DOHH2 (cell line): ENCODE measurements around the gene LIMK1.

Source experiments
- H3F3A ChIP-seq: fragments of 200-600 bp; sonication (generic), shearing (Covaris generic); 2 replicates; pipeline ENCODE4 v1.6.0; 2016; ENCODE audit warnings: antibody characterized with exemption, mild to moderate bottlenecking; ENCODE audit not compliant: control insufficient read depth, insufficient read depth
- H3K27ac ChIP-seq: fragments of 200-600 bp; sonication (generic); 2 replicates; pipeline ENCODE4 v1.5.1; 2014; ENCODE audit warnings: low read depth, mild to moderate bottlenecking, low read length, moderate library complexity
- H3K27me3 ChIP-seq: fragments of 200-600 bp; sonication (generic); 2 replicates; pipeline ENCODE4 v1.6.1; 2014; ENCODE audit warnings: mild to moderate bottlenecking, low read length, mixed read lengths; ENCODE audit not compliant: control insufficient read depth
- H3K36me3 ChIP-seq: fragments of 200-600 bp; sonication (generic); 2 replicates; pipeline ENCODE4 v1.6.1; 2014; ENCODE audit warnings: mild to moderate bottlenecking, low read length, moderate library complexity, mixed read lengths; ENCODE audit not compliant: control insufficient read depth
- H3K4me1 ChIP-seq: fragments of 200-600 bp; sonication (generic); 2 replicates; pipeline ENCODE4 v1.6.1; 2014; ENCODE audit warnings: mild to moderate bottlenecking, low read length, mixed read lengths; ENCODE audit not compliant: control insufficient read depth
- H3K4me2 ChIP-seq: fragments of 200-600 bp; sonication (generic); 2 replicates; pipeline ENCODE4 v1.6.0; 2014; ENCODE audit warnings: mild to moderate bottlenecking, low read length, moderate library complexity
- H3K4me3 ChIP-seq: fragments of 200-600 bp; sonication (generic); 2 replicates; pipeline ENCODE4 v1.5.1; 2014; ENCODE audit warnings: mild to moderate bottlenecking, low read length, mixed read lengths
- H3K79me2 ChIP-seq: fragments of 200-600 bp; sonication (generic); 2 replicates; pipeline ENCODE4 v1.6.1; 2014; ENCODE audit warnings: mild to moderate bottlenecking, low read length, mixed read lengths; ENCODE audit not compliant: control insufficient read depth
- H3K9me2 ChIP-seq: fragments of 200-600 bp; sonication (generic); replicated peaks from 2 replicates; pipeline ENCODE4 v1.6.1; 2014; ENCODE audit warnings: mild to moderate bottlenecking, low read length, mixed read lengths; ENCODE audit not compliant: control insufficient read depth
- H3K9me3 ChIP-seq: fragments of 200-600 bp; sonication (generic); 2 replicates; pipeline ENCODE4 v1.6.1; 2014; ENCODE audit warnings: antibody characterized with exemption, low read length, mixed read lengths; ENCODE audit not compliant: control insufficient read depth, insufficient read depth
- H4K20me1 ChIP-seq: fragments of 200-600 bp; sonication (generic); 2 replicates; pipeline ENCODE4 v1.6.0; 2014; ENCODE audit warnings: low read depth, mild to moderate bottlenecking, antibody characterized with exemption, low read length, moderate library complexity; ENCODE audit not compliant: control insufficient read depth, insufficient read depth
- CTCF ChIP-seq: fragments of 200-600 bp; sonication (generic); IDR thresholded peaks from one replicate; pipeline ENCODE4 v1.5.1; 2014; ENCODE audit warnings: antibody characterized with exemption, mild to moderate bottlenecking, low read depth, low read length; ENCODE audit not compliant: poor library complexity, severe bottlenecking
- EZH2phosphoT487 ChIP-seq: fragments of 200-600 bp; sonication (generic); IDR thresholded peaks from 2 replicates; pipeline ENCODE4 v1.6.1; 2017; ENCODE audit warnings: borderline replicate concordance, mild to moderate bottlenecking, antibody characterized with exemption, low read length, moderate library complexity, mixed read lengths

Gene LIMK1

GRCh38 chr7:74083117-74083876, at the start of gene LIMK1:
LIMK1 (plus strand) TSS chr7:74083804; CDS start chr7:74083991, 187 bp downstream.
- H3K27ac ChIP-seq: peak within 1 kb of the TSS; percentile 16; the same call in 1 of the 2 replicates
- peaks cover 21% of the 10 kb centered on the region for H3K36me3 ChIP-seq
- no peaks in the 10 kb centered on the region for H3K27me3 ChIP-seq
- TF ChIP-seq CTCF (no peak), EZH2phosphoT487 (no peak)
- H3K4me2 ChIP-seq: peak within 1 kb of the TSS; percentile 73
- H3K4me3 ChIP-seq: peak within 1 kb of the TSS; percentile 70
- H3F3A ChIP-seq: no peaks in the 10 kb centered on the region
- H3K9me3 ChIP-seq: no peaks in the 10 kb centered on the region
- H3K9me2 ChIP-seq: no peaks in the 10 kb centered on the region
- H3K79me2 ChIP-seq: peaks cover 14% of the 10 kb centered on the region
- peaks cover 46% of the 10 kb centered on the region for H3K4me1 ChIP-seq
- no peaks in the 10 kb centered on the region for H4K20me1 ChIP-seq

- Histone ChIP-seq H3K27me3 (peaks cover 17% of the 10 kb centered on the region; the same call in 1 of the 2 replicates), H3K36me3 (no peaks in the 10 kb centered on the region), H3K9me2 (no peaks in the 10 kb centered on the region), H4K20me1 (no peaks in the 10 kb centered on the region), H3K79me2 (no peaks in the 10 kb centered on the region), H3K9me3 (no peaks in the 10 kb centered on the region), H3K4me3 (no peak overlapping the region), H3K4me1 (no peaks in the 10 kb centered on the region; the same call in 1 of the 2 replicates), H3K27ac (no peak overlapping the region), H3K4me2 (no peak overlapping the region), H3F3A (no peaks in the 10 kb centered on the region)
- no peak for TF ChIP-seq EZH2phosphoT487
- TF ChIP-seq CTCF: no peak
These were observed 46.0 kb upstream of the LIMK1 start for GRCh38 chr7:74037609-74038008.

GRCh38 chr7:74038194-74038961, 45.2 kb upstream of the LIMK1 start:
- Histone ChIP-seq H3K9me3 (no peaks in the 10 kb centered on the region), H3K27me3 (peaks cover 20% of the 10 kb centered on the region; the same call in 1 of the 2 replicates), H3K36me3 (no peaks in the 10 kb centered on the region), H3K9me2 (no peaks in the 10 kb centered on the region), H3K4me1 (no peaks in the 10 kb centered on the region; the same call in 1 of the 2 replicates), H3K79me2 (no peaks in the 10 kb centered on the region), H4K20me1 (no peaks in the 10 kb centered on the region), H3K4me2 (no peak overlapping the region), H3F3A (no peaks in the 10 kb centered on the region), H3K4me3 (no peak overlapping the region), H3K27ac (no peak overlapping the region)
- TF ChIP-seq EZH2phosphoT487 (no peak), CTCF (no peak)
